Neutrophil (primary cell): Measurements from ENCODE around the gene PRPF19.

ENCODE experiments used
- H3K27ac ChIP-seq: fragments of 200-600 bp; sonication (generic); 2 replicates; pipeline ENCODE4 v1.5.1; 2016; ENCODE audit warnings: mild to moderate bottlenecking, moderate library complexity
- H3K27me3 ChIP-seq: fragments of 200-600 bp; sonication (generic); 2 replicates; pipeline ENCODE4 v1.6.0; 2016; ENCODE audit warnings: mild to moderate bottlenecking
- H3K36me3 ChIP-seq: fragments of 200-600 bp; sonication (generic); 2 replicates; pipeline ENCODE4 v1.5.1; 2017
- H3K4me1 ChIP-seq, 2 experiments: fragments of 200-600 bp in 1 of 2; sonication (generic) in 1 of 2; 1 replicate in 1 of 2; 2 replicates in 1 of 2; pipeline versions ENCODE4 v1.5.1 to v1.6.1; 2013 to 2016; ENCODE audit warnings: low read depth in 1 of 2, low read length in 1 of 2, mild to moderate bottlenecking in 1 of 2, moderate library complexity in 1 of 2; ENCODE audit not compliant: control insufficient read depth in 1 of 2, insufficient read depth in 1 of 2
- H3K4me3 ChIP-seq, 2 experiments: fragments of 200-600 bp in 1 of 2; sonication (generic) in 1 of 2; 1 replicate in 1 of 2; 2 replicates in 1 of 2; pipeline ENCODE4 v1.5.1; 2013 to 2016; ENCODE audit warnings: low read depth in 1 of 2, low read length in 1 of 2, mild to moderate bottlenecking in 1 of 2, moderate library complexity in 1 of 2
- H3K9me3 ChIP-seq: fragments of 200-600 bp; sonication (generic); 2 replicates; pipeline ENCODE4 v1.5.1; 2016
- CTCF ChIP-seq: fragments of 200-600 bp; sonication (generic); IDR thresholded peaks from 2 replicates; pipeline ENCODE4 v1.5.1; 2016; ENCODE audit warnings: antibody characterized with exemption

The PRPF19 gene

GRCh38 chr11:60864856-60865513 lies 41.4 kb downstream of the PRPF19 start:
- no peaks in the 10 kb centered on the region for H3K36me3 ChIP-seq
- no peak overlapping the region for H3K27ac ChIP-seq
- no peak overlapping the region for H3K4me3 ChIP-seq
- H3K9me3 ChIP-seq, result no peaks in the 10 kb centered on the region
- H3K4me1 ChIP-seq, result no peaks in the 10 kb centered on the region
- TF ChIP-seq CTCF, result no peak
- H3K27me3 ChIP-seq, result no peaks in the 10 kb centered on the region

- Histone ChIP-seq H3K27me3 (no peaks in the 10 kb centered on the region), H3K4me1 (no peaks in the 10 kb centered on the region), H3K27ac (no peak overlapping the region), H3K4me3 (no peak overlapping the region), H3K36me3 (no peaks in the 10 kb centered on the region), H3K9me3 (no peaks in the 10 kb centered on the region)
- TF ChIP-seq CTCF, result no peak
Measured at GRCh38 chr11:60863550-60864521, 42.5 kb downstream of the PRPF19 start.

- Histone ChIP-seq H3K9me3 (no peaks in the 10 kb centered on the region), H3K4me3 (no peak overlapping the region), H3K27ac (no peak overlapping the region), H3K36me3 (no peaks in the 10 kb centered on the region), H3K27me3 (no peaks in the 10 kb centered on the region), H3K4me1 (no peaks in the 10 kb centered on the region)
- TF ChIP-seq CTCF, result no peak
Measured at GRCh38 chr11:60862171-60862570, 44.2 kb downstream of the PRPF19 start.

GRCh38 chr11:60860943-60861342 lies 45.4 kb downstream of the PRPF19 start:
- no peak overlapping the region for H3K27ac ChIP-seq
- H3K9me3 ChIP-seq, result no peaks in the 10 kb centered on the region
- H3K4me3 ChIP-seq, result no peak overlapping the region
- H3K36me3 ChIP-seq, result no peaks in the 10 kb centered on the region
- H3K27me3 ChIP-seq, result peaks cover 8% of the 10 kb centered on the region
- TF ChIP-seq CTCF, result no peak
- H3K4me1 ChIP-seq, result no peaks in the 10 kb centered on the region

GRCh38 chr11:60859616-60860250 lies 46.7 kb downstream of the PRPF19 start:
- Histone ChIP-seq H3K9me3 (no peaks in the 10 kb centered on the region), H3K36me3 (no peaks in the 10 kb centered on the region), H3K27me3 (peaks cover 20% of the 10 kb centered on the region), H3K4me3 (no peak overlapping the region), H3K4me1 (no peaks in the 10 kb centered on the region), H3K27ac (no peak overlapping the region)
- TF ChIP-seq CTCF, result no peak
